ENCODE data around the gene CD247.

CD247 gene

GRCh38 chr1:167479331-167479979, 38.9 kb downstream of the CD247 start:
- ATAC-seq: no peak
- TF ChIP-seq ZNF8 (CRISPR knock-in tag; IDR thresholded peaks at IDR 0.05) (no peak), ZNF70 (CRISPR knock-in tag; IDR thresholded peaks at IDR 0.05) (no peak), TSHZ2 (CRISPR knock-in tag; IDR thresholded peaks at IDR 0.05) (no peak), ISL1 (CRISPR knock-in tag; IDR thresholded peaks at IDR 0.05) (no peak), TCF4 (CRISPR knock-in tag; IDR thresholded peaks at IDR 0.05; ENCODE audit: borderline replicate concordance) (no peak), ZFP3 (CRISPR knock-in tag; IDR thresholded peaks at IDR 0.05) (no peak), ESRRG (CRISPR knock-in tag; IDR thresholded peaks at IDR 0.05) (no peak), ZC3H10 (CRISPR knock-in tag; IDR thresholded peaks at IDR 0.05) (no peak), CSDC2 (CRISPR knock-in tag; IDR thresholded peaks at IDR 0.05) (no peak), PATZ1 (CRISPR knock-in tag; IDR thresholded peaks at IDR 0.05; ENCODE audit: borderline replicate concordance) (no peak), OSR1 (CRISPR knock-in tag; IDR thresholded peaks at IDR 0.05) (no peak), BACH2 (CRISPR knock-in tag; IDR thresholded peaks at IDR 0.05; ENCODE audit: borderline replicate concordance) (no peak)

- no peak for TF ChIP-seq PPARA (CRISPR knock-in tag; IDR thresholded peaks at IDR 0.05; ENCODE audit: borderline replicate concordance)
- TF ChIP-seq CREB5 (CRISPR knock-in tag; IDR thresholded peaks at IDR 0.05; ENCODE audit: low read depth): no peak
- no peak for TF ChIP-seq ZC3H10 (CRISPR knock-in tag; IDR thresholded peaks at IDR 0.05)
- TF ChIP-seq ZFP3 (CRISPR knock-in tag; IDR thresholded peaks at IDR 0.05): no peak
- no peak for TF ChIP-seq PATZ1 (CRISPR knock-in tag; IDR thresholded peaks at IDR 0.05; ENCODE audit: borderline replicate concordance)
- TF ChIP-seq ZNF70 (CRISPR knock-in tag; IDR thresholded peaks at IDR 0.05): no peak
- TF ChIP-seq TOX (CRISPR knock-in tag; IDR thresholded peaks at IDR 0.05; ENCODE audit: borderline replicate concordance): no peak
- TF ChIP-seq CSDC2 (CRISPR knock-in tag; IDR thresholded peaks at IDR 0.05): no peak
- TF ChIP-seq, protein P1, sequence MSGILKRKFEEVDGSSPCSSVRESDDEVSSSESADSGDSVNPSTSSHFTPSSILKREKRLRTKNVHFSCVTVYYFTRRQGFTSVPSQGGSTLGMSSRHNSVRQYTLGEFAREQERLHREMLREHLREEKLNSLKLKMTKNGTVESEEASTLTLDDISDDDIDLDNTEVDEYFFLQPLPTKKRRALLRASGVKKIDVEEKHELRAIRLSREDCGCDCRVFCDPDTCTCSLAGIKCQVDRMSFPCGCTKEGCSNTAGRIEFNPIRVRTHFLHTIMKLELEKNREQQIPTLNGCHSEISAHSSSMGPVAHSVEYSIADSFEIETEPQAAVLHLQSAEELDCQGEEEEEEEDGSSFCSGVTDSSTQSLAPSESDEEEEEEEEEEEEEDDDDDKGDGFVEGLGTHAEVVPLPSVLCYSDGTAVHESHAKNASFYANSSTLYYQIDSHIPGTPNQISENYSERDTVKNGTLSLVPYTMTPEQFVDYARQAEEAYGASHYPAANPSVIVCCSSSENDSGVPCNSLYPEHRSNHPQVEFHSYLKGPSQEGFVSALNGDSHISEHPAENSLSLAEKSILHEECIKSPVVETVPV (CRISPR knock-in tag; IDR thresholded peaks at IDR 0.05): no peak
- TF ChIP-seq ESRRG (CRISPR knock-in tag; IDR thresholded peaks at IDR 0.05): no peak
- TF ChIP-seq ZFP30 (CRISPR knock-in tag; IDR thresholded peaks at IDR 0.05): no peak
- no peak for TF ChIP-seq ZNF8 (CRISPR knock-in tag; IDR thresholded peaks at IDR 0.05)
- TF ChIP-seq TSHZ2 (CRISPR knock-in tag; IDR thresholded peaks at IDR 0.05): no peak
- TF ChIP-seq RARB (CRISPR knock-in tag; IDR thresholded peaks at IDR 0.05): no peak
- no peak for TF ChIP-seq ARNTL (CRISPR knock-in tag; IDR thresholded peaks at IDR 0.05; ENCODE audit: borderline replicate concordance, low read depth)
- no peak for TF ChIP-seq OSR1 (CRISPR knock-in tag; IDR thresholded peaks at IDR 0.05)
- ATAC-seq: no peak
Measured at GRCh38 chr1:167477986-167478385, 40.3 kb downstream of the CD247 start.
